ENCODE measurements around the gene POLK. TPM values are rescaled to one million over a fixed set of nuclear protein-coding genes. Genes with fewer than 3 reads are reported as not detected.

The POLK gene
- total and polyA plus RNA-seq, 2 of the 4 experiments (the other 2 are of a cell fraction): 10.4 to 24.4 TPM

DNA sequence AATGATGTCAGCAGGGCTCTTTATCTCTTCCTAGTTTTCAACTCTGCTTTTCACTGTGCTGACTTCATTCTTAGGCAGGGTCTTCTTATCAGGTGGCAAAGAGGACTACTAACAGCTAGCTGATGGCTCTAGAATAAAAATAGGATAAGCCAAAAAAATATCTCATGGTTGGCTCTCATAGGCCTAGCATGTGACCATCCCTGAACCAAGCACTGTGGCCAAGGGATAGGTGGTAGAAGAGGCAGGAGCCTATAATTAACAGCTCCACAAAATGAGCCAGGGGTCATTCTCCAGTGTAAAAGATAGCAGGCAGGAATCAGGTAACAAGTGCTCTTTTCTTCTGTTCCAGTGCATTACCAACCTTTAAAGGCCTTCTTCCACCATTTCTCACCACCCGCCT, 120.6 kb downstream of the POLK start:
- no peaks in the 10 kb centered on the region for H3K4me1 ChIP-seq (ENCODE audit: control insufficient read depth, insufficient read depth, low read length)
- H3K9me1 ChIP-seq (ENCODE audit: insufficient read depth, low read length): no peaks in the 10 kb centered on the region
- H3K9me3 ChIP-seq (ENCODE audit: control insufficient read depth, insufficient read depth, low read length): no peaks in the 10 kb centered on the region
- dilution Hi-C loops (cut with HindIII; ENCODE audit: low sequenced_read_pairs, unreplicated experiment) (no loop called here), in situ Hi-C loops (cut with MboI; ENCODE audit: low sequenced_read_pairs) (no loop called here), intact Hi-C loops (cut with micrococcal nuclease) (no loop called here)
- BruUV-seq (replicated peaks): no TSS peak
- H4K5ac ChIP-seq (ENCODE audit: low read depth, low read length): no peak overlapping the region
- H3K18ac ChIP-seq (ENCODE audit: low read depth, low read length): no peak overlapping the region
- CTCF ChIA-PET: no interaction called here
- H3K36me3 ChIP-seq (ENCODE audit: control insufficient read depth, insufficient read depth, low read length): no peaks in the 10 kb centered on the region
- H2BK120ac ChIP-seq (ENCODE audit: low read depth, low read length): no peak overlapping the region
- H4K91ac ChIP-seq (ENCODE audit: insufficient read depth, low read depth, low read length): no peak overlapping the region
- no peak overlapping the region for H3K27ac ChIP-seq (ENCODE audit: insufficient read depth, low read length)
- no peak overlapping the region for H2AK5ac ChIP-seq (ENCODE audit: low read depth, low read length)
- WGBS, 2 experiments (ENCODE audit: extremely low coverage in 2 of 2, insufficient read length in 1 of 2): 90% methylated on average over 1 of the region's 1 CpG; no CpG with 5 or more reads in 1 of the 2 experiments
- no peak overlapping the region for H3K4ac ChIP-seq (ENCODE audit: low read depth, low read length)
- no peak overlapping the region for H3K4me3 ChIP-seq (ENCODE audit: insufficient read depth, low read depth, low read length)
- H2AFZ ChIP-seq (replicated peaks; ENCODE audit: low read length, poor library complexity): no peak overlapping the region
- H2BK5ac ChIP-seq (ENCODE audit: low read depth, low read length, poor library complexity, severe bottlenecking): no peak overlapping the region
- DNase-seq (no peak), ATAC-seq (ENCODE audit: low read depth) (no peak)
- H3K9ac ChIP-seq (ENCODE audit: low read depth, low read length): no peak overlapping the region
- no peak overlapping the region for H3K4me2 ChIP-seq (ENCODE audit: low read depth, low read length)
- H2AK9ac ChIP-seq (replicated peaks; ENCODE audit: low read depth, low read length, poor library complexity): no peak overlapping the region
- H3K56ac ChIP-seq (ENCODE audit: extremely low read depth, insufficient read depth, low read length): no peak overlapping the region
- H3K14ac ChIP-seq (replicated peaks; ENCODE audit: low read depth, low read length): no peak overlapping the region
- no peaks in the 10 kb centered on the region for H3K79me1 ChIP-seq (ENCODE audit: low read depth in 1 of 2, low read length in 2 of 2)
- H3K23ac ChIP-seq (ENCODE audit: low read depth, low read length): no peak overlapping the region
- H2BK15ac ChIP-seq (ENCODE audit: low read depth, low read length): no peak overlapping the region
- TF ChIP-seq, protein P1, sequence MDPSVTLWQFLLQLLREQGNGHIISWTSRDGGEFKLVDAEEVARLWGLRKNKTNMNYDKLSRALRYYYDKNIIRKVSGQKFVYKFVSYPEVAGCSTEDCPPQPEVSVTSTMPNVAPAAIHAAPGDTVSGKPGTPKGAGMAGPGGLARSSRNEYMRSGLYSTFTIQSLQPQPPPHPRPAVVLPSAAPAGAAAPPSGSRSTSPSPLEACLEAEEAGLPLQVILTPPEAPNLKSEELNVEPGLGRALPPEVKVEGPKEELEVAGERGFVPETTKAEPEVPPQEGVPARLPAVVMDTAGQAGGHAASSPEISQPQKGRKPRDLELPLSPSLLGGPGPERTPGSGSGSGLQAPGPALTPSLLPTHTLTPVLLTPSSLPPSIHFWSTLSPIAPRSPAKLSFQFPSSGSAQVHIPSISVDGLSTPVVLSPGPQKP (IDR thresholded peaks at IDR 0.05; ENCODE audit: borderline replicate concordance, low read depth, low read length): no peak
- TF ChIP-seq MAFK (IDR thresholded peaks at IDR 0.05; ENCODE audit: low read depth, low read length) (no peak), MAZ (IDR thresholded peaks at IDR 0.05; ENCODE audit: borderline replicate concordance, low read depth, low read length) (no peak), RAD21 (IDR thresholded peaks at IDR 0.05; ENCODE audit: low read length) (no peak), SMC3 (IDR thresholded peaks at IDR 0.05; ENCODE audit: low read depth, low read length) (no peak), CHD1 (IDR thresholded peaks at IDR 0.05; ENCODE audit: low read depth, low read length) (no peak), BHLHE40 (IDR thresholded peaks at IDR 0.05; ENCODE audit: low read depth, low read length) (no peak), RCOR1 (IDR thresholded peaks at IDR 0.05; ENCODE audit: insufficient replicate concordance, low read length) (no peak), MXI1 (IDR thresholded peaks at IDR 0.05; ENCODE audit: borderline replicate concordance, low read depth, low read length) (no peak), FOS (IDR thresholded peaks at IDR 0.05; ENCODE audit: low read depth, low read length) (no peak), RFX5 (IDR thresholded peaks at IDR 0.05; ENCODE audit: low read depth, low read length) (no peak)
- TF ChIP-seq, protein P2, sequence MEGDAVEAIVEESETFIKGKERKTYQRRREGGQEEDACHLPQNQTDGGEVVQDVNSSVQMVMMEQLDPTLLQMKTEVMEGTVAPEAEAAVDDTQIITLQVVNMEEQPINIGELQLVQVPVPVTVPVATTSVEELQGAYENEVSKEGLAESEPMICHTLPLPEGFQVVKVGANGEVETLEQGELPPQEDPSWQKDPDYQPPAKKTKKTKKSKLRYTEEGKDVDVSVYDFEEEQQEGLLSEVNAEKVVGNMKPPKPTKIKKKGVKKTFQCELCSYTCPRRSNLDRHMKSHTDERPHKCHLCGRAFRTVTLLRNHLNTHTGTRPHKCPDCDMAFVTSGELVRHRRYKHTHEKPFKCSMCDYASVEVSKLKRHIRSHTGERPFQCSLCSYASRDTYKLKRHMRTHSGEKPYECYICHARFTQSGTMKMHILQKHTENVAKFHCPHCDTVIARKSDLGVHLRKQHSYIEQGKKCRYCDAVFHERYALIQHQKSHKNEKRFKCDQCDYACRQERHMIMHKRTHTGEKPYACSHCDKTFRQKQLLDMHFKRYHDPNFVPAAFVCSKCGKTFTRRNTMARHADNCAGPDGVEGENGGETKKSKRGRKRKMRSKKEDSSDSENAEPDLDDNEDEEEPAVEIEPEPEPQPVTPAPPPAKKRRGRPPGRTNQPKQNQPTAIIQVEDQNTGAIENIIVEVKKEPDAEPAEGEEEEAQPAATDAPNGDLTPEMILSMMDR (conservative IDR thresholded peaks at IDR 0.05; ENCODE audit: low read depth, low read length): no peak
- no peak overlapping the region for H2BK20ac ChIP-seq (ENCODE audit: low read depth, low read length)
- no peaks in the 10 kb centered on the region for H4K20me1 ChIP-seq (ENCODE audit: insufficient read depth, low read length)
- POLR2A ChIA-PET (ENCODE audit: unreplicated experiment): no interaction called here
- H3K27me3 ChIP-seq (ENCODE audit: control insufficient read depth, insufficient read depth, low read length): no peaks in the 10 kb centered on the region
- H4K8ac ChIP-seq (ENCODE audit: low read depth in 2 of 2, low read length in 2 of 2): no peak overlapping the region
